ENCODE measurements around the gene CCDC175.

CCDC175 gene

DNA sequence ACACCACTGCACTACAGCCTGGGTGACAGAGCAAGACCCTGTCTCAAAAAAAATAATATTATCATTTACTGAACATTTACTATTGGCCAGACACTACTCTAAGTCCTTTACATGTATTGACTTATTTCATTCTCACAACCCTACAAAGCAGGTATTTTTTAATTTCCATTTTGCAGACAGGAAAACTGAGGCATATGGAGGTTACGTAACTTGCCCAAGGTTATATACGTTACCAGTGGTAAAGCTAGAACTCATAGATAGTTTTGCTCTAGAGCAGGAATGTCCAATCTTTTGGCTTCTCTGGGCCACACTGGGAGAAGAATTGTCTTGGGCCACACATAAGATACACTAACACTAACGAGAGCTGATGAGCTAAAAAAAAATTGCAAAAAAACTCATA, 98.1 kb downstream of the CCDC175 start:
- FAIRE-seq = no peak
- TF ChIP-seq, protein P1, sequence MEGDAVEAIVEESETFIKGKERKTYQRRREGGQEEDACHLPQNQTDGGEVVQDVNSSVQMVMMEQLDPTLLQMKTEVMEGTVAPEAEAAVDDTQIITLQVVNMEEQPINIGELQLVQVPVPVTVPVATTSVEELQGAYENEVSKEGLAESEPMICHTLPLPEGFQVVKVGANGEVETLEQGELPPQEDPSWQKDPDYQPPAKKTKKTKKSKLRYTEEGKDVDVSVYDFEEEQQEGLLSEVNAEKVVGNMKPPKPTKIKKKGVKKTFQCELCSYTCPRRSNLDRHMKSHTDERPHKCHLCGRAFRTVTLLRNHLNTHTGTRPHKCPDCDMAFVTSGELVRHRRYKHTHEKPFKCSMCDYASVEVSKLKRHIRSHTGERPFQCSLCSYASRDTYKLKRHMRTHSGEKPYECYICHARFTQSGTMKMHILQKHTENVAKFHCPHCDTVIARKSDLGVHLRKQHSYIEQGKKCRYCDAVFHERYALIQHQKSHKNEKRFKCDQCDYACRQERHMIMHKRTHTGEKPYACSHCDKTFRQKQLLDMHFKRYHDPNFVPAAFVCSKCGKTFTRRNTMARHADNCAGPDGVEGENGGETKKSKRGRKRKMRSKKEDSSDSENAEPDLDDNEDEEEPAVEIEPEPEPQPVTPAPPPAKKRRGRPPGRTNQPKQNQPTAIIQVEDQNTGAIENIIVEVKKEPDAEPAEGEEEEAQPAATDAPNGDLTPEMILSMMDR (IDR thresholded peaks at IDR 0.05; ENCODE audit: insufficient read depth, missing control alignments) = no peak
- DNase-seq (ENCODE audit: insufficient read length, low spot score) = no peak

GRCh38 chr14:59475709-59476108, 100.9 kb downstream of the CCDC175 start:
- TF ChIP-seq, protein P1 (IDR thresholded peaks at IDR 0.05; ENCODE audit: insufficient read depth, missing control alignments) = no peak
- FAIRE-seq (no peak), DNase-seq (ENCODE audit: insufficient read length, low spot score) (no peak)

DNA sequence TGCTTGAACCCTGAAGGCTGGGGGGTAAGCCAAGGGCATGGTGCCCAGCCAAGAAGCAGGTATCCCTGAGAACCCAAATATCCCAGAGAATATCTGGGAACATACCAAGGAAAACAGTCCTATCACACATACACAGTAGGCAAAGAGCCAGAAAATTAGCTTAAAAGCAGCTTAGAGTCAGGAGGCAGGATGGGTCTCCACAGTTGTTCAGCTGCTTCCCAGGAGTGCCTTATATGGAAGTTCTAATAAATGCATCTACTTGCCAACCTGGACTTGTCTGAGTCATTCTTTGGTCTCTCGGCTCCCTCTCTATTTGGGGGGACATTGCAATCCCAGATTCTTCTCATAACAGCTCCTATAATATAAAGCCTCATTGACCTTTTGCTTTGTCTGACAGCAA, 102.4 kb downstream of the CCDC175 start:
- DNase-seq (ENCODE audit: insufficient read length, low spot score) (no peak), FAIRE-seq (no peak)
- TF ChIP-seq, protein P1 (IDR thresholded peaks at IDR 0.05; ENCODE audit: insufficient read depth, missing control alignments) = no peak

DNA sequence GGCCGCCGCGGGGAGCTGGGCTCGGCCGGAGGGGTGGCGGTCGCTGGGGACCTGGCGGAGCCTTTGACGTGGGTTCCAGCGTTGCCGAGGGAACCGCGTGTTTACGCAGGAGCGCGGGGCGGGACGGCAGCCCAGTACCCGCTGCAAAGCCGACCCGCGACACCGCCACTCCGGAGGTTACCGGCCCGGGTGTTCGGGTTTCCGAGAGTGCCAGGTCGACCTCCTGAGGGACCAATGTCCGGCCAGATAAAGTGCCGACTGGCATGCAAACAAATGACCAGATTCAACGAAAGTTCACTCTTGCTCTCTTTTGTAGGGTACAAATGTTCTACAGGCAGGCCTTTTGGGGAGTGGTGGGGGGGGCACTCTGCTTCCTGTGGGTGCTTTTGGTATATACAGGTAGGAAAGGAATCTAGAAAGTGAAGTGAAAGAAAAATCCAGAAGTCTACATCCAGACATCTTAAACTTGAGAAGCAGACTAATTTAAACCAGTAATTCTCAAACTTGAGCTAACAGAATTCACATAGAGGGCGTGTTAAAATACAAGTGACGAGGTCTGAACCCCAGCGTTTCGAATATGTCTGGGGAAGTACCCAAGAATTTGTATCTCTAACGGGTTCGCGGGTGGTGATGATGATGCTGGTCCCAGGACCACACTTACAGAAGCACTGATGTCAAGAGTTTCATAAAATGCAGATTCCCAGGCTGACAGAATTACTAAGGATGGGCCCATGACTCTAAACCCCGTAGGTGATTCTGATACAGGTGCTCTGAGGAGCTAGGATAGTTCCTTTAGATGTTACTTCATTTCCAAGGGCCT, 111.1 kb downstream of the CCDC175 start, which contains the start of gene GPR135:
Gene GPR135, minus strand, starts transcription at position 65 of the 820 bp plus-strand sequence. CDS start 154 bp downstream, outside the sequence.
- FAIRE-seq (no peak), DNase-seq (ENCODE audit: insufficient read length, low spot score) (no peak)
- TF ChIP-seq, protein P1 (IDR thresholded peaks at IDR 0.05; ENCODE audit: insufficient read depth, missing control alignments) = no peak

DNA sequence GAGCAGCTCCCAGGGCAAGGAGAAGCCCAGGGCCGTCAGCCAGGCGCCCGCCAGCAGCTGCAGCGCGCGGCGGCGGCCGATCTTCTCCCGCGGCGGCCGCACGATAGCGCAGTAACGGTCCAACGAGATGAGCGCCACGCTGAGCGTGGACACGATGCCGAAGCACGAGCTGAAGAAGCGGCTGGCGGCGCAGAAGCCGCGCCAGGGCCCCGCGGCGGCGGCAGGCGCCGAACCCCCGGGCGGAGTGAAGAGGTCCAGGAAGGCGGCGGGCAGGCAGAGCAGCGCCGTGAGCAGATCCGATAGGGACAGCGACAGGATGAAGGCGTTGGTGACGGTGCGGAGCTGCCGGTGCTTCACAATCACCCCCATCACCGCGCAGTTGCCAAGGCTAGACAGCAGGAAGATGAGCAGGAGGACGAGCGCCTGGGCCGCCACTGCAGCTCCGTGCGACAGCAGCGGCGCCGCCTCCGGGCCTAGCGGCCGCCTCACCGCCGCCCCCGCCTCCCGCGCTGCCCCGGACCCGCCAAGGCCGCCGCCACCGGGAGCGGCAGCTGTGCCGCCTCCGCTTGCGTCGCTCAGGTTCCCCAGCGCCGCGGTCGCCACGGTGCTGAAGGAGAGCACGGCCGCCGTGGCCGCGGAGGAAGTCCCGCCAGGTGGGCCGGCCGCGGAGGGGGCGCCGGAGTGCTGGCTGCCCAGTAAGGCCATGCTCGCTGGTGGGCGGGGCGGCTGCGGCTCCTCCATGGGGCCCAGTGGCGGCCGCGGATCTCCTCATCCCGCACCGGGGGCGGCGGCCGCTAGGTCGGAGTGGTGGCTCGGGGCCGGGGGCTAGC, 111.9 kb downstream of the CCDC175 start:
- FAIRE-seq = no peak
- TF ChIP-seq, protein P1 (IDR thresholded peaks at IDR 0.05; ENCODE audit: insufficient read depth, missing control alignments) = no peak
- DNase-seq (ENCODE audit: insufficient read length, low spot score) = peak; percentile 31

- no peak for FAIRE-seq
- TF ChIP-seq, protein P1 (IDR thresholded peaks at IDR 0.05; ENCODE audit: insufficient read depth, missing control alignments) = no peak
- no peak for DNase-seq (ENCODE audit: insufficient read length, low spot score)
Measured at GRCh38 chr14:59463787-59464485, 112.7 kb downstream of the CCDC175 start.
